Activated effector memory CD4-positive, alpha-beta T cell treated with Interleukin-2 at 50 U/mL for 16 hours (primary cell): ENCODE measurements around the gene NUP88.
A peak's percentile ranks its signal among the peaks of the same experiment; 100 is the strongest.
"Not testable (repeated sequence)": the region's sequence is repeated elsewhere in the genome, so short reads cannot be mapped to it uniquely, and the experiment has no call there.

Experiments used
- DNase-seq: peaks from one replicate; pipeline ENCODE4 v3.0.0-alpha.2; 2020

Gene NUP88

DNA sequence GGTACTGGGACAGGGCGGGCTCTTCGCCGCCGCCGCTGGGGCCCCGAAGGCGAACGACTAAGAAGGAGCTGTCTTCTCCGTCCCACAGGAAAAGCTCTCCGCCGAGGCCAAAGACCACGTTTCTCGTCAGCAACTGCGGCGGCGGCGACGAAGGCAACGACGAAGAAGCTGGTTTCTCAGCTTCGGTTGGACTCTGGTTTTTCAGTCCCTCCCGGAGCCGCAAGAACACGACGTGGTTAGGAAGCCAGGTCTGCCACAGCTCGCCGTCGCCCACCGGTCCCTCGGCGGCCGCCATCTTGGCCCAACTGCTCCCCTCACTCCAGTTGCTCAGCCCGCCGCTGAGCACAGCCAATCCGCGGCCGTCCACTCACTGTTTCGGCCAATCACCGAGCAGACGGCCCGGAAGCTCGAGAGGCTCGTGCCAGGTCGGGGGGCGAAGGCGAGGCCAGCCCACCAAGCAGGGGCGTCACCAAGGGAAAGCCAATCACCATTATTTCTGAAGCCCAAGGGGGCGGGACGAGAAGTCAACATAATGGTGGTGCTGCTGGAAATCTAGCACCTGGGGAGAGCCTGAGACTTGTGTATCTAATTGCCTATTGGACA is at the start of gene NUP88:
Gene NUP88 (minus strand): TSS at position 307 of the 603 bp plus-strand sequence. CDS start 12 bp downstream, at position 295.
- DNase-seq = peak; percentile 94

DNA sequence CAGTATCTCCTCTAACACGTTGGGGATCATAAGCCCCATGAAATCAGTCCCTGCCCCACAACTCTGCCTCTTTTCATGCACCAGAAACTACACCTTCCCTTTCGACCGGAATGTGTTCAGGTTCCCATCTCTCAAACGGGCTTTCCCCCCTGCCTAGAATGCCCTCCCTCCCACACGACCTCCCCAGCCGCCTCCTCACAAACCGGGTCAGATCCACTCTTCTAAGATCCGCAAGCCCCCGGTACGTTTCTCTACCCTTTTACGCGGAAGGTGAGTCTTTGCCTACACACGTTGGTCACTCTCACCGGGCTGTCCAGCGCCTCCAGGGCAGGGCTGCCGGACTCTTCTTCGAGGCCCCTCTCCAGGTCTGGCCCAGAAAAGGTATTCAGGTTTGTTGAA is 48.6 kb upstream of the NUP88 start:
- DNase-seq = no peak

DNA sequence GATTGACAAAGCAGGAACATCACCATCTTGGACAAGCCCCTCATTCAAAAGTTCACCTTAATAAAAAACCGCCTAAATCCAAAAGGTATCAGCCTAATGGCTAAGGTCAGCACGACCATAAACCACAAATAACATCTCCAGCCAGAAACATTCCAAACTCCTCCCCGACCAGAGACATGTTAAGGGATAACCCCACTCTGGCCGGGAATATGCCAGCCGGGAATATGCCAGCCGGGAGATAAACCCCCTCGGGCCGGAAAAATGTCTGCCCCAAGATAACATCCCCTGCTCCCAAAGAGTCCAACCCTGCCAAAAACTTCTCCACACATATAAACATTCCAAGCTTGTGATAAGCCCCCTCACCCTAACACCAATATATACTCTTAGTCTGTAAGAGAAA is 48.0 kb upstream of the NUP88 start:
- DNase-seq = no peak

DNA sequence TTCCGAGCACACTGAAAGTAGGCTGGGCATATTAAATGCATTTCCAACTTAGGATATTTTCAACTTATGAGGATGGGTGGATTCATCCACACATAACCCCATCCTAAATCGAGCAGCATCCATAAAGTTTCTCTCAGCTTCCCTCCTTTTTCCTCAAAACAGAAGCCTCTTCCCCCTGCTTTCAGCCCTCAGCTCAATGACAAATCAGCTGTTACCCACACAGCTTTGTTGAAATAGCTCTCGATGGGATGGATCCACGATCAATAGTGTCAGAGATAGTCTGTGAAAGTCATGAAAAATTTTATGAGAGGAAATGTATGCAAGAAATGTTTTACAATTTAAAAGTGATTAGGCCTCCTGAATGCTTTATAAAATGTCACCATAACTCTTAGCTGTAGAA is 46.8 kb upstream of the NUP88 start:
- DNase-seq = no peak

- no peak for DNase-seq
These were observed 45.5 kb upstream of the NUP88 start for GRCh38 chr17:5464717-5465507.

DNA sequence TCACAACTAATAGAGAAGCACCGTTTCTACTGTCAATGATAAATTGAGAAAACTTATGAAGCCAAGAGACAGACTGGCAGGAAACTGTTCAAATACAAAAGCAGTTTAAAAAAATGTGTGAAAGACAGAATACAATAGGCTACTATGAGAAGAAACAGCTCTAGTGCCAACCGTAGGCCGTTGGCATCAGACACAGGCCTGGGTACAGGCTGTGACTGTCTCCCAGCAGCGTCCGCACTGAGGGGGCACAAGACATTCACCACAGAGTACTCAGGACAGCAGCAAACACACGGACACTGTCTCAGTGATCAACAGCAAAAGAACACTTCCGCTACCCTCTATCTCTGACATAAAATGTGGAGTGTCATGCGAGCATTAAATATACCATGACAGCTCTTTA is 27.3 kb upstream of the NUP88 start:
- no peak for DNase-seq

DNA sequence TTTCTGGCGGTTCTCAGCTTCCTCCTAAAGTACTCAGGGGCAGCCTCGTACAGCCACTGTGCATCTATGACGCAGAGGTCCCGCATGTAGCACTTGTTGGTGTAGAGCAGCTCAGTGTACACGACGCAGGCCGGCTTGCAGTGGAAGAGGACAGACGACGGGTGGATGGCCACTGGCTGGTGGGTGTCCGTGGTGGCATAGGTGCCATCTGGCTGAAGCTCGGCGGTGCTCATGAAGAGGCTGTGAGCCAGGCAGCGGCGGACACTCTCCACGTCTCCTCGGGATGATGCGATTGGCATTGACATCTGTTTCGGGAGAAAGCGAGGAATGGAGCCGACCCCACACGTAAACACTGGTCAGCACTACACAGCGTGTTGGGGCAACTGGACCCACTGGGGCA is 24.7 kb upstream of the NUP88 start:
- no peak for DNase-seq

DNA sequence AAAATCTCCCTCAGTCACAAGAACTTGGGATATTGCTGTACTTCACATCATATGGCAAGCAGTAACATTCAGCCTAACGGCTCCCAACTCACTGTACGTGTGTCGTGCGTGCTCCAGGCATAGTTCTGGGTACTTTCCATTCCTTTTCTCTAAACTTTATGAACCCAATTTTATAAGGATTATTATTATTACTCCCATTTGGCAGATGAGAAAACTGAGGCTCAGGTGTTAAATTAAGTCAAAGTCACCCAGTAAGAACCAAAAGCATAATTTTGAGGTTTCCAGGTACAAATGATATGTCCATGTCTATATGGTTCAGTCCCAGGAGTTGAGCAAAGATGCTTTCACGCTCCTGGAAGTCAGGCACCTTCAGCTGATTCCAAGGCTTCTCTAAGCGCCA is 24.3 kb upstream of the NUP88 start:
- DNase-seq = no peak

- DNase-seq = no peak
These were observed 19.9 kb upstream of the NUP88 start for GRCh38 chr17:5439446-5439764.

GRCh38 chr17:5438716-5439445 is 19.4 kb upstream of the NUP88 start, which contains the start of gene C1QBP:
Gene C1QBP (minus strand): TSS chr17:5439155. CDS start chr17:5439073, 82 bp downstream.
- DNase-seq = peak; percentile 87

- DNase-seq = no peak
These were observed 18.4 kb upstream of the NUP88 start for GRCh38 chr17:5437721-5438317.

GRCh38 chr17:5435781-5436315 is 16.4 kb upstream of the NUP88 start:
- not testable (repeated sequence) for DNase-seq

DNA sequence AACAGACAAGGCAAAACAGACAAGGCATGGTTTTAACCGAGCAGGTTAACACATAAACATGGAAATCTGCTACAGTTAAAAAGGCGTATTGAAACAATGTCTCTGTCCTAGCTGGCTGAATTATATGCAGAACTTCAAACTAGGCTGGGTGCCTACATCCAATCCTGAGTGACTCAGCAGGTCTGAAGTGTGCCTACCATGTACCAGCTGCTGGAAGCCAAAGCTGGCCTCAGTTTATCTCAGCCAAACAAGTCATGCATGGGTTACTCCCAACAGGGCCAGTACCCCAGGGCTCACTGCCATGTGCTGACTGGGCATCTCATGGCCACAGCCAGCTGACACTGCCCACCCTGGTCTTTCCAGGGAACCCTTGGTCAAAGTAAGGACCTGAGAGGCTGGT is 15.5 kb upstream of the NUP88 start:
- DNase-seq = no peak

DNA sequence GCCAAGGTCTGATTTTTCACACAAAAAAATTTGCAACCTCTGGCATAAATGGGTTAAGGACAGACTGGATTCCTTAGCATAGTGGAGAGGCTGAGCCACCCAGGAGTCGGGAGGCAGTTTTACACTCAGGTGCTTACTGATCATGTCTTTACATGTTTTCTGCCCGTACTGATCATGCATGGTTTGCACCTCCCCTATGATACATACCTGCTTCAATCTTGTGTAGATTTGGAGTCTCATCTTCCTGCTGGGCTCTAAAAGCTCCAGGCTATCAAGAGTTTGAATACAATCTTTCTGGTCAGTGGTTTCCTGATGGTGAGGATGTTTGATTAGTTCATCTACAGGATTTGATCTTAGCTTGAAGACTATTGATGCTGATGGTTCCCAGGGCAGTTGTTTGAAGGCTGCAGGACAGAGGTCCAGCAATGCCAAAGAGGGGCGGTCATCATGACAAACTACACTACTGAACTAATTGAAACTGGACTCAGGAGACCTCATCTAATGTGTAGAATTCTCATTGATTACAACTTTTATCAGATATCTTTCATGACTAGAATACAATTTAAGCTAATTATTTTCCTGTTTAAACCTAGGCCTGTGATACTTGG is 12.6 kb upstream of the NUP88 start:
- DNase-seq = no peak

DNA sequence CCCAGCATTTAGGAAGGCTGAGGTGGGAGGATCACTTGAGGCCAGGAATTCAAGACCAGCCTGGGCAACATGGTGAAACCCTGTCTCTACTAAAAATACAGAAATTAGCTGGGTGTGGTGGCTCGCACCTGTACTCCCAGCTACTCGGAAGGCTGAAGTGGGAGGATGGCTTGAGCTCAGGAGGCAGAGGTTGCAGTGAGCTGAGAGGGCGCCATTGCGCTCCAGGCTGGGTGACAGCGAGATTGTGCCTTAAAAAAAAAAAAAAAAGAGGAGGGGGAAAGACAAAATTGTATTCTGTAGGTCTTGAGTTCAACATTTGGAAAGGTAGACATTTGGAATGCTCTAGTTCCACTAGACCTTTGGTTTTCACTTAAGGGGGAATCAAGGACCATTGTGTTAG is 11.8 kb upstream of the NUP88 start:
- not testable (repeated sequence) for DNase-seq

GRCh38 chr17:5430413-5430999 is 11.0 kb upstream of the NUP88 start:
- DNase-seq = no peak

- no peak for DNase-seq
These were observed 9.9 kb upstream of the NUP88 start for GRCh38 chr17:5429191-5429887.

DNA sequence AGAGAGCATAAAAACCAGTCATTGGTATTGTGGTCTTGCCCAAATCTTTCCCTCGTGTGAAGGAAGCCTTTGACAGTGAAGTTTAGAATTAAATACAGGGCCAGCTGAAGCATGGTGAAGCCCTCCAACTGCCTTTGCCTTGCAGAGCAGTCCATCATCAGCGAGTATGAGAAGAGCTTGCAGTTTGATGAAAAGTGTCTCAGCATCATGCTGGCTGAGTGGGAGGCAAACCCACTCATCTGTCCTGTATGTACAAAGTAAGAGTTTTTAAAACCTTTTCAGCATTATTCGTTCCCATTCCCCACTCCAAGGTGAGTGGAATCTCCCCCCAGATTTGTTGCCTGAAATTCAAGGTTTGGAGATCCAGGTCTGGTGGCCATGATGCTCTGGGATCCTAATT is 6.4 kb upstream of the NUP88 start:
- DNase-seq = no peak

- DNase-seq = no peak
These were observed 5.4 kb upstream of the NUP88 start for GRCh38 chr17:5424909-5425308.

DNA sequence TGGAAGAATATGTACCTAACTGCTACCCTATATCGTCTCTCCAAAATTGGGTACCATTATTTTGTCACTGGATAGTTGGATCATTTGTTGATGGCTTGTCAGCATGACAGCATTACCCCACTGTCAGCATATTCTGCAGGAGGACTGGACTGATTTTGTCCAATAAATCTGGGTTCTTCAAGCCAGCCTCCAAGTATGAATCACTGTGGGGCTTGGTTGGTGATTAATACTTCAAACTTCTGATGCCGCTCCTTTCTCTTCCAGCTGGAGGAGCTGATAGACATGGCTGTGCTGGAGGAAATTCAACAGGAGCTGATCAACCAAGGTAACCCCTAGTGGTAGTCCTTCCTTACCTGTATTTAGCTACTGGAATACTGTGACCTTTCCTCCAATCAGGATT is 3.0 kb upstream of the NUP88 start:
- DNase-seq = no peak

- DNase-seq = peak; percentile 80
These were observed 644 bp upstream of the NUP88 start, which contains the start of gene RPAIN for GRCh38 chr17:5419959-5420653. Gene RPAIN (plus strand): TSS chr17:5420182. CDS start chr17:5420211, 29 bp downstream.
